ENCODE measurements around the gene GPRASP2. TPM values are rescaled to one million over a fixed set of nuclear protein-coding genes. Genes with fewer than 3 reads are reported as not detected.
"Not testable (repeated sequence)": the region's sequence is repeated elsewhere in the genome, so short reads cannot be mapped to it uniquely, and the experiment has no call there.

GPRASP2 gene
- polyA plus RNA-seq, 1 donor from 2014 or later = 96.4 TPM

- H3K27ac ChIP-seq (ENCODE audit: low read length); H3K79me2 ChIP-seq (replicated peaks; ENCODE audit: insufficient read depth, low read length); H3F3A ChIP-seq (ENCODE audit: insufficient read depth, low read length, poor library complexity, severe bottlenecking); H4K20me1 ChIP-seq (ENCODE audit: insufficient read depth); H3K4me2 ChIP-seq (ENCODE audit: low read length); H3K9ac ChIP-seq (ENCODE audit: low read length); H3K36me3 ChIP-seq (ENCODE audit: insufficient read depth, low read length); H2AFZ ChIP-seq (ENCODE audit: low read depth, low read length); H3K27me3 ChIP-seq (ENCODE audit: insufficient read depth, low read depth, low read length); H3K9me2 ChIP-seq (ENCODE audit: insufficient read depth, low read length); H3K9me3 ChIP-seq (ENCODE audit: low read length); H3K4me3 ChIP-seq (ENCODE audit: low read length): not testable (repeated sequence)
Measured at GRCh38 chrX:102677479-102677878, 34.8 kb upstream of the GPRASP2 start.

- H3K4me2 ChIP-seq (ENCODE audit: low read length) = no peak overlapping the region
- H3K27me3 ChIP-seq (ENCODE audit: insufficient read depth, low read depth, low read length) = no peaks in the 10 kb centered on the region
- no peak overlapping the region for H3K27ac ChIP-seq (ENCODE audit: low read length)
- no peaks in the 10 kb centered on the region for H4K20me1 ChIP-seq (ENCODE audit: insufficient read depth)
- no peaks in the 10 kb centered on the region for H3K79me2 ChIP-seq (replicated peaks; ENCODE audit: insufficient read depth, low read length)
- H3K4me3 ChIP-seq (ENCODE audit: low read length) = no peak overlapping the region
- H2AFZ ChIP-seq (ENCODE audit: low read depth, low read length) = no peak overlapping the region
- H3K9me2 ChIP-seq (ENCODE audit: insufficient read depth, low read length) = no peaks in the 10 kb centered on the region
- TF ChIP-seq SMC3 (conservative IDR thresholded peaks at IDR 0.05; ENCODE audit: poor library complexity) (no peak), MXI1 (conservative IDR thresholded peaks at IDR 0.05; ENCODE audit: poor library complexity, severe bottlenecking) (no peak), EP300 (conservative IDR thresholded peaks at IDR 0.05; ENCODE audit: poor library complexity, severe bottlenecking) (no peak)
- no peaks in the 10 kb centered on the region for H3K9me3 ChIP-seq (ENCODE audit: low read length)
- H3K9ac ChIP-seq (ENCODE audit: low read length) = no peak overlapping the region
- H3K36me3 ChIP-seq (ENCODE audit: insufficient read depth, low read length) = no peaks in the 10 kb centered on the region
- H3F3A ChIP-seq (ENCODE audit: insufficient read depth, low read length, poor library complexity, severe bottlenecking) = no peaks in the 10 kb centered on the region
Measured at GRCh38 chrX:102684772-102685520, 27.3 kb upstream of the GPRASP2 start.

- H3K4me2 ChIP-seq (ENCODE audit: low read length) = no peak overlapping the region
- no peaks in the 10 kb centered on the region for H3K79me2 ChIP-seq (replicated peaks; ENCODE audit: insufficient read depth, low read length)
- H4K20me1 ChIP-seq (ENCODE audit: insufficient read depth) = no peaks in the 10 kb centered on the region
- no peak overlapping the region for H3K9ac ChIP-seq (ENCODE audit: low read length)
- no peaks in the 10 kb centered on the region for H3K27me3 ChIP-seq (ENCODE audit: insufficient read depth, low read depth, low read length)
- H2AFZ ChIP-seq (ENCODE audit: low read depth, low read length) = no peak overlapping the region
- H3K27ac ChIP-seq (ENCODE audit: low read length) = no peak overlapping the region
- H3K9me3 ChIP-seq (ENCODE audit: low read length) = no peaks in the 10 kb centered on the region
- no peak for TF ChIP-seq POLR2AphosphoS5 (IDR thresholded peaks at IDR 0.05)
- no peak for TF ChIP-seq MXI1 (conservative IDR thresholded peaks at IDR 0.05; ENCODE audit: poor library complexity, severe bottlenecking)
- TF ChIP-seq EP300 (conservative IDR thresholded peaks at IDR 0.05; ENCODE audit: poor library complexity, severe bottlenecking) = no peak
- TF ChIP-seq EZH2 (IDR thresholded peaks at IDR 0.05; ENCODE audit: borderline replicate concordance, insufficient read depth, low read length, poor library complexity, severe bottlenecking) = no peak
- TF ChIP-seq SMC3 (conservative IDR thresholded peaks at IDR 0.05; ENCODE audit: poor library complexity) = no peak
- no peak for TF ChIP-seq TAF1 (IDR thresholded peaks at IDR 0.05; ENCODE audit: low read depth)
- TF ChIP-seq, protein P1, sequence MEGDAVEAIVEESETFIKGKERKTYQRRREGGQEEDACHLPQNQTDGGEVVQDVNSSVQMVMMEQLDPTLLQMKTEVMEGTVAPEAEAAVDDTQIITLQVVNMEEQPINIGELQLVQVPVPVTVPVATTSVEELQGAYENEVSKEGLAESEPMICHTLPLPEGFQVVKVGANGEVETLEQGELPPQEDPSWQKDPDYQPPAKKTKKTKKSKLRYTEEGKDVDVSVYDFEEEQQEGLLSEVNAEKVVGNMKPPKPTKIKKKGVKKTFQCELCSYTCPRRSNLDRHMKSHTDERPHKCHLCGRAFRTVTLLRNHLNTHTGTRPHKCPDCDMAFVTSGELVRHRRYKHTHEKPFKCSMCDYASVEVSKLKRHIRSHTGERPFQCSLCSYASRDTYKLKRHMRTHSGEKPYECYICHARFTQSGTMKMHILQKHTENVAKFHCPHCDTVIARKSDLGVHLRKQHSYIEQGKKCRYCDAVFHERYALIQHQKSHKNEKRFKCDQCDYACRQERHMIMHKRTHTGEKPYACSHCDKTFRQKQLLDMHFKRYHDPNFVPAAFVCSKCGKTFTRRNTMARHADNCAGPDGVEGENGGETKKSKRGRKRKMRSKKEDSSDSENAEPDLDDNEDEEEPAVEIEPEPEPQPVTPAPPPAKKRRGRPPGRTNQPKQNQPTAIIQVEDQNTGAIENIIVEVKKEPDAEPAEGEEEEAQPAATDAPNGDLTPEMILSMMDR (IDR thresholded peaks at IDR 0.05; ENCODE audit: poor library complexity, severe bottlenecking) = no peak
- TF ChIP-seq, protein P2, sequence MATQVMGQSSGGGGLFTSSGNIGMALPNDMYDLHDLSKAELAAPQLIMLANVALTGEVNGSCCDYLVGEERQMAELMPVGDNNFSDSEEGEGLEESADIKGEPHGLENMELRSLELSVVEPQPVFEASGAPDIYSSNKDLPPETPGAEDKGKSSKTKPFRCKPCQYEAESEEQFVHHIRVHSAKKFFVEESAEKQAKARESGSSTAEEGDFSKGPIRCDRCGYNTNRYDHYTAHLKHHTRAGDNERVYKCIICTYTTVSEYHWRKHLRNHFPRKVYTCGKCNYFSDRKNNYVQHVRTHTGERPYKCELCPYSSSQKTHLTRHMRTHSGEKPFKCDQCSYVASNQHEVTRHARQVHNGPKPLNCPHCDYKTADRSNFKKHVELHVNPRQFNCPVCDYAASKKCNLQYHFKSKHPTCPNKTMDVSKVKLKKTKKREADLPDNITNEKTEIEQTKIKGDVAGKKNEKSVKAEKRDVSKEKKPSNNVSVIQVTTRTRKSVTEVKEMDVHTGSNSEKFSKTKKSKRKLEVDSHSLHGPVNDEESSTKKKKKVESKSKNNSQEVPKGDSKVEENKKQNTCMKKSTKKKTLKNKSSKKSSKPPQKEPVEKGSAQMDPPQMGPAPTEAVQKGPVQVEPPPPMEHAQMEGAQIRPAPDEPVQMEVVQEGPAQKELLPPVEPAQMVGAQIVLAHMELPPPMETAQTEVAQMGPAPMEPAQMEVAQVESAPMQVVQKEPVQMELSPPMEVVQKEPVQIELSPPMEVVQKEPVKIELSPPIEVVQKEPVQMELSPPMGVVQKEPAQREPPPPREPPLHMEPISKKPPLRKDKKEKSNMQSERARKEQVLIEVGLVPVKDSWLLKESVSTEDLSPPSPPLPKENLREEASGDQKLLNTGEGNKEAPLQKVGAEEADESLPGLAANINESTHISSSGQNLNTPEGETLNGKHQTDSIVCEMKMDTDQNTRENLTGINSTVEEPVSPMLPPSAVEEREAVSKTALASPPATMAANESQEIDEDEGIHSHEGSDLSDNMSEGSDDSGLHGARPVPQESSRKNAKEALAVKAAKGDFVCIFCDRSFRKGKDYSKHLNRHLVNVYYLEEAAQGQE (IDR thresholded peaks at IDR 0.05; ENCODE audit: borderline replicate concordance) = no peak
- TF ChIP-seq RAD21 (conservative IDR thresholded peaks at IDR 0.05) = no peak
- H3K4me3 ChIP-seq (ENCODE audit: low read length) = no peak overlapping the region
- no peaks in the 10 kb centered on the region for H3F3A ChIP-seq (ENCODE audit: insufficient read depth, low read length, poor library complexity, severe bottlenecking)
- H3K36me3 ChIP-seq (ENCODE audit: insufficient read depth, low read length) = no peaks in the 10 kb centered on the region
- no peaks in the 10 kb centered on the region for H3K9me2 ChIP-seq (ENCODE audit: insufficient read depth, low read length)
Measured at GRCh38 chrX:102694749-102695148, 17.5 kb upstream of the GPRASP2 start.
